Activated CD4-positive, alpha-beta T cell treated with anti-CD3 and anti-CD28 coated beads, Interleukin-10, Interleukin-2, amounts not matched to agents 100 ng/mL and 50 ng/mL, durations not matched to agents 16 hours and 8 hours (primary cell): Measurements from ENCODE around the gene RGS6.
A peak's percentile ranks its signal among the peaks of the same experiment; 100 is the strongest.

Experiments used
- DNase-seq: peaks from one replicate; pipeline ENCODE4 v3.0.0-alpha.2; 2020

The RGS6 gene

DNA sequence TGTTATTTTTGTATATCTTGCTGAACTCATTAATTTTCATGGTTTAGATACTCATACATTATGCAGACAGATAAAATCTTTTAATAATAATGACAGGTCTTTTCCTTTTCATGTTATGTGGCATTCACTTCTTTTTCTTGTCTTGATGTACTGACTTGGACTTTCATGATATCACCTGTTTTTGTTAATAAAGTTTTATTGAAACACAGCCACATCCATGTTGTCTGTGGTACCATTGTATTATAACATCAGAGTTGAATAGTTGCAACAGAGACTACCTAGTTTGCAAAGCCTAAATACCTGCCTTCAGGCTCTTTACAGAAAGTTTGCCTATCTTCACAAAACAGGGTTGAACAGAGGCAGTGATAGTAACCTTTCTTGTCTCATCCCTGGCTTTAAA is 85.1 kb downstream of the RGS6 start:
- DNase-seq, result no peak

DNA sequence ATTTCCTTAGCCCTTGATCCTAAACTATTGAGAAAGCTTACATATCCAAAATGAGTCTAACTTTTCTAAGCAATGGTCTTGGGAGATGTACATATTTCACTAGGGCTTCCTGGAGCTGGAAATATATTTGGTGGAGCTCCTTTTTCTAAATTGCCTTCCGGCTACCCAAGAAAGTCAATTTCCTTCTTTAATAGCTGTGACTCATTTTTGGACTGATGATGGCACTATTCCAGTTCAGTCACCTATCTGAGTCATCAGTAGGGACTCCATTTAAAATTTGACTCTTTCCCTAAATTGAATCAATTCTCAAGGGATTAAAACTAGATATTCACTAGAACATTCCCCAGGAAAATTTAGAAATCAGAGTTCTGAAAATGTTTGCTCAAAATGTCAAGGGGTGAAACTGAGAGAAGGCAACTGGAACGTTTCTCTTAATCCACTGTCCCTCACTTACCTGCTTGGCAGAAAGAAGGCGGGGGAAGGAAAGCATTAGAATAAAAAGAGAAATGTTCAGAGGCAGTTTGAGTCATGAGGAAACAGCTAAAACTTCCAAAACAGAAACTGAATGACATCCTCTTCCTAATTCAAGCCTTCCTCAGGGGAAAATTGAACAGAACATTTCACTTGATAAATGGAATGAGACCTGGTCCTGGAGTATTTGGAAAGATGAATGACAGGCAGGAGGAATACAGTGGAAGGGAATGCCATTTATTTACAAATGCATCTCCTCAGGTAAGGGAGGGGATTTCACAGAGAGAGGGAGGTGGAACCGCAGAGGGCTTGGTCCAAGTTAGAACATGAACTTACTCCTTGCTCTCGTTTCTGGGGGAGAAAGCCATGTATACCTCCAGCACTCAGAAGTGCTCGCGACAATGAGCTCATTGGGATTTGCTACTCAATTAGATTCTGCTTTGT is 91.2 kb downstream of the RGS6 start:
- peak; percentile 16 for DNase-seq

DNA sequence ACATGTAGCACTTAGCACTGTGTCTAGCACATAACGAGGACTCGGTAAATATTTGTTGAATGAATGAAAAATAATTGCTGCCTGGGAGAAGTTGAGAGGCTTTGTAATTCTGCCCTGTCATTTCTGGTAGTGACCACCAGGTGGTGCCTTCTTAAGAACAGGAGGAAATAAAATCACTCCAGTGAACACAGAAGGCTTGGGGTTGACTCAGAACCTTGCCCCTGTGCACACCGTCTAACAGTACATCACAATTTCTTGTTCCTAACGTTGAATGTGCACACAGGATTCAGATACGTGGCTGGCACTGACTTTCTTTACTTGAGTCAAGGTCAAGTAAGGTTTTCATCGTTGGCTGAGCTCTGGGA is 91.8 kb downstream of the RGS6 start:
- DNase-seq, result peak; percentile 75

GRCh38 chr14:72024504-72024903 is 92.3 kb downstream of the RGS6 start:
- peak; percentile 39 for DNase-seq

DNA sequence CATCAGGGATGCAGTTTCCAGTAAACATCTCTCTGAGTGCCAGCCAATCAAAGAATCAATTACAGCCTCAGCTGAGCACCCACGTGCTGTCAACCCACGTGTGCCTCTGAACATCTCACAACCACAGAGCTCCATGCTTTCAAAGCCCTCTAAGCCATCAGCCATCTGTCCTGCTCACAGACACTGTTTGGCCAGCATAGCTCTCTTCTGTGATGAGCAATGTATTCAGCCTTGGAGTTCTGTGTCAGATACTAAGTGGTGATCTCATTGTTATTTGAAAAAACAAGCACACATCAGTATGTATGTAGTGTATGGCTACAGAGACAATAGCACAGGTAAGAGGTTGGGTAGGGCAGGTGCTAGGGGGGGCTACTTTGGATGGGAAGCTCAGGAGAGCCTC is 94.3 kb downstream of the RGS6 start:
- no peak for DNase-seq

DNA sequence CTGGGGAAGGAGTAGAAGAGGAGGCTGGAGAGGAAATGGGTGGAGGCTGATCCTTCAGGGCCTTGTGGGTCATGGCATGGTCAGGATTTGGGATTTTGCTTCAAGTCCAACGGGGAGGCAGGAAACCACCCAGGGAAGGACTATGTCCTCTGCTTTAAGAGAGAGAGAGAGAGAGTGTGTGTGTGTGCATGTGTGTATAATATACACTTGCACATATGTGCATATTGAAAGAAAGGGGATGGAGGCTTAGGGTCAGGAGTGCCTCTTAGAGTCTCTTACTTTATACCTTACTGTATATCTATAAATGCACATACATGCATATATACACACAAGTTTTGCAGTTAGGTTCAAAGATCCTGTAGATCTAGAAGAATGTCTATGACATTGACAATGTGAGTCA is 94.8 kb downstream of the RGS6 start:
- no peak for DNase-seq

DNA sequence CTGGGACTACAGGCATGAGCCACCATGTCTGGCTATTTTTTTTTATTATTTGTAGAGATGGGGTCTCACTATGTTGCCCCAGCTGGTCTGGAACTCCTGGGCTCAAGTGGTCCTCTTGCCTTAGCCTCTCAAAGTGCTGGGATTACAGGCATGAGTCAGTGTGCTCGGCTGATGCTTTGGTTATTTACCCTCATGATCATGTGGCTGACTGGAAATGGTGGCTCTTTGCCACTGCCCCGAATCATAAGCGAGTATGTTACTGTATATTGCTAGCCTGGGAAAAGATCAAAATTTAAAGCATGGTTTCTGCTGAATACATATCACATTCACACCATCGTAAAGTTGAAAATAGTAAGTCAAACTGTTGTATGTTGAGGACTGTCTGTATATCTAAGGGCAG is 101.1 kb downstream of the RGS6 start:
- DNase-seq, result no peak

DNA sequence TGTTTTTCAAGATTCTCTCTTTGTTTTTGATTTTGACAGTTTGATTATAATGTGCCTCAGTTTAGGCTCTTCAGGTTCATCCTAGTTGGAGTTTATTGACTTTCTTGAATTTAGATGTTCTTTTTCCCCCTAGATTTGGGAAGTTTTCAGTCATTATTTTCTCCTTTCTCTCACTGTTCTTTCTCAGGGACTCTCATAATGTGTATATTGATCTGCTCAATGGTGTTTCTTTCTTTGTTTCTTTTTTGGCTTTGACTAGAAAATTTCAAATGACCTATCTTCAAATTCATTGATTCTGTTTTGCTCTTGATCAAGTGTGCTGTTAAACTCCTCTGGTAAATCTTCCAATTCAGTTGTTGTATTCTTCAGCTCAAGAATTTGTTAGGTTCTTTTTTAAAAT is 108.3 kb downstream of the RGS6 start:
- DNase-seq, result no peak

DNA sequence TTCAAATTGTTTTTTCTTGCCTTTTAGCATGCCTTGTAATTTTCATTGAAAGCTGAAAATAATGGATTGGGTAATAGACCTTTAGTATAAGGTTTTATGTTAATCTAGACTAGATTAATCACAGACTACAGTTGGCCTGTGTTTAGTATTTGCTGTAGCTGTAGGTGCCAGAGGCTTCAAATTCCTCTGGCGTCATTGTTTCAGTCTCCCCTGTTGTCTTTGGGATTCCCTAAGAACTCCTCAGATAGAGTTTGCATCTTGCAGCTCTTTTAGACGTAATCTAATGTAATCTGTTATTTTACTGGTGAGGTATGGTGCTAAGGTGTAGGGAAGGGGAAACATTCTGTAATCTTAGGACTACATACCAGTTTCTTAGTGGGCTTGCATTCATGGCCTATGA is 113.0 kb downstream of the RGS6 start:
- no peak for DNase-seq

DNA sequence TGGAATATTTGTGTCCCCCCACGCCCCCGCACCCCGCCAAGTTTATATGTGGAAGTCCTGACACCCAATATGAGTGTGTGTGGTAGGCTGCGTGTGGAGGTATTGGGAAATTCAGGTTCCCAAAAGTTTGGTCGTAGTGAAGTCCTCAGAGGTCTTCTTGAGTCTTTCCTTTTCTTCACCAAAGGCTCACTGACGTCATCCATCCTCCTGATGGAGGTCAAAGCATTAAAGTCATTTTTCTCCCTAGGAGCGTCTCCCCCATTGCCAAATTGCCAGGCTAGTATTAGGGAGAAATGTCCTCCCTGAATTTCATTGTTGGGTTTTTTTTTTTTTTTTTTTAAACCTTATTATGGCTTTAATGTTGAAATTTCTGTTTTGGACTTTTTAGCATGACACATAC is 113.7 kb downstream of the RGS6 start:
- DNase-seq, result no peak

GRCh38 chr14:72049462-72049861 is 117.2 kb downstream of the RGS6 start:
- DNase-seq, result peak; percentile 93

DNA sequence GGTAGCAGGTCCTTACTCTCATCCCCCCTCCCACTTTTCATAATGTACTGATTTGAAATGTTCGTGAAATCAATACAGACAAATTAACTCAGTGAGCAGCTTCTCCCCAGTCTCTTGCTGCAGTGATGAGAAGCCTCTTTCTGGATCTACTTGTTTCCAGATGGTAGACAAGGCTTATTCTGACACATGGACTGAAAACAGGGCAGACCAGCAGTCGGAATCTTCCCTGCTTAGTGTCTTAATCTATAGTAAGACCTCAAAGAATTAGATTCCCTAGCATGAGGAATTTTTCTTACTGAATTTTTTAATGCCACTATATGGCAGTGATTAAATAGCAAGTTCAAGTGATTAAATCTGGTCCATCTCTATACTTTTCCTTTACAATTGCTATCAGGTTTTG is 120.1 kb downstream of the RGS6 start:
- DNase-seq, result no peak

DNA sequence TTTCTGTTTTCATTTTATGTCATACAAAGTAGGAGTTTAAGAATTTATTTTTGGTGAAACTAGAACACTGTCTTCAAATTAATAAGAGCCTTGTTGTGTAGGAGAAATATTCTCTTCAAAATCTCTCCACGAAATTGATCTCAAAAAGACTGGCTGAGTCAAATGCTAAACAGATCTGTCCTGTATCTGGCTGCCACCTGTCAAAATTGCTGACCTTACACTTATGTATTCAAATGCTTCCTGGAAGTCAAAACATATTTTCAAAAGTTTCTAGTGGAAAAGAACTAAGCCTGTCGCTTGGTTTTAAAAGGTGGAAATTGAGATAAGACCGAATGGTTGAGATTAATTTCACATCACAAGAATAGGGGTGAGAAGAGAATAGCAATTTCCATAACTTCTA is 121.4 kb downstream of the RGS6 start:
- no peak for DNase-seq

DNA sequence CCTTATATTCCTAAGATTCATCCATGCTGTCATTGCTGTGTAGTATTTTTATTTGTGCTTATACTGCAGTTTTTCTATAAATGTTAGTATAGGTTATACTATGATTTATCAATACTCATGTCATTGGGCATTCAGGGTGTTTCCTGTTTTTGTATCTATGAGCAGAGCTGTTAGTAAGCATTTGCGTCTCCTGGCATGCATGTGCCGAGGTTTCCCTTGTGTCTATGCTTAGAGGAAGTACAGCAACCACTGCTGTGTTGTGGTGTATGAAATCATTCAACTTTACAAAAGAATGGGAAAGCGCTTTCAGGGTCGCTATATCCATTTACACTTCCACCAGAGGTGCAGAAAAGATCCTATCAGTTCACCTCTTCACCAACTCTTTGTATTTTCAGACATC is 122.7 kb downstream of the RGS6 start:
- peak; percentile 22 for DNase-seq

GRCh38 chr14:72057701-72058285 is 125.6 kb downstream of the RGS6 start:
- DNase-seq, result no peak

DNA sequence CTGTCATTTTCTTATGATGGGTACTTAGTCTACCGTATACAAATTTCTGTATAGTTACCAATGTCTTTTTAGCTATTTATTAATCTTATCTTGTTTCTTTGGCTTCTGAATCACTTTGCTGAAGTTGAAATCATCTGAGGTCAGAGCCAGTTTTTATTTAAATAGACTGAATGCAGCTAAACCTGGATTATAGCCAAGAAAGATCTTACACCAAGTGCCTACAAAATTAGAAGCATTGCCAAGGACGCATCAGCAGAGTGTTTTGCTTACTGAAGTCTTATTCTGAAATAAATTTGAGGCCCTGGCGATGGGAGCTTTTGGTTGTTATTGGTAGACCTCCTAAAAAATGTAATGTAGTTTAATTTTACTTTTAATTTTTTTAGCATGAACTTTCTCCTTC is 128.2 kb downstream of the RGS6 start:
- DNase-seq, result no peak

DNA sequence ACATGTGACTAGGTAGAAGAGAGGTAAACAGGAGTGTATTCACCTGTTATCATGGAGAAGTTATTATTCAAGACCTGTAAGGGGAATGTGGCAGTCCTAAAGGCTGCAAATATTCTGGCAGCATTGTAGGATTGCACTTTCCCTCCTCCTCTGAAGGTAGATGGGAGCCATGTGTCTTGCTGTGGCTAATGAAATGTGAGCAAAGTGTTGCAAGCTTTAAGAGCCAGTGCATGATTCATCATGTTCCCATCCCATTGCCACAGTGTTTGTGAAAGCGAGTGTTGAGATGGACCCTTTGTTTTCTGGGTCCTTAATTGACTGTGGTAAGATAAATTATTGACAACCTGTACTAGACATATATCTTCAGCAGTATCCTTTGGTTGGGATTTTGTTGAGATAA is 128.7 kb downstream of the RGS6 start:
- DNase-seq, result no peak

GRCh38 chr14:72061718-72062117 is 129.5 kb downstream of the RGS6 start:
- DNase-seq, result no peak

DNA sequence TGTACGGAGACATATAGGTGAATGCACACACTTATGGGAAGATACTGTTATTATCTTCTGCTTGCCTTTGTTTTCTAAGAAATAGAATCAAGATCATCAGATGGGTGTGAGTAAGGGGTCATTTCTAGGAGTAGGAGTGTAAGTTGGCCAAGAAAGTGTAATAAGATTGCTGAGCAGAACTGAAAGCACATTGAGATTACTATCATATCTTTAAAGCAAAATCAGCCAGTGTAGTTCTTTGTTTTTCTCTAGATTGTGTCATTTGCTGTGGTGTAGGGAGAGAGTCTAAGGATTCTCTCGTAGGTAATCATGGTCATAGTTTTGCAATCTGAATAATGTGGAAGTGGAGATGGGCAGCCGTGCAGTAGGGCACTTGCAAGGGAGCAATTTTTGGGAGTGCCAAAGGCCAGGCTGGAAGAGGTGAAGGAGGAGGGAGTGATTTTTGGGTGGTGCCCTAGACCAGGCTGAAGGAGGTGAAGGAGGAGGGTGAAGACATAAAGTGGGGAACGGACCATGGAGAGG is 131.6 kb downstream of the RGS6 start:
- DNase-seq, result no peak

DNA sequence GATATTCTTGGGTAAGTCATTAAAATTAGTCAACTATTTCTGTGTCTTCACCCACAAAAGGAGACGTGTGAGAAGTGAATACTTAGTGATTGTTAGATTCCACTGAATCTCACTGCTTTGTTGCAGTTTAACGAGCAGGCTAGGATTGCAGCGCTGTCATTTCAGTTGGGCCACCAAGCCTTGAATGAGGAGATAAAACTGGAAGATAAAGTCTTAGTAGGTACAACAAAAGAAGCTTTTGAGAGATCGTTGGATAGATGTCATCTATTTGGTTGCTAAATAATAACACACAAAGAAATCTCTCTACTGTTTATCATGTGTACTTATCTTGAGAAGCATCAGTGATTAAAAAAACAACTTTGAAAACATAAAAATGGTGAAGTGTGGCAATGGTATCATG is 132.3 kb downstream of the RGS6 start:
- DNase-seq, result no peak

DNA sequence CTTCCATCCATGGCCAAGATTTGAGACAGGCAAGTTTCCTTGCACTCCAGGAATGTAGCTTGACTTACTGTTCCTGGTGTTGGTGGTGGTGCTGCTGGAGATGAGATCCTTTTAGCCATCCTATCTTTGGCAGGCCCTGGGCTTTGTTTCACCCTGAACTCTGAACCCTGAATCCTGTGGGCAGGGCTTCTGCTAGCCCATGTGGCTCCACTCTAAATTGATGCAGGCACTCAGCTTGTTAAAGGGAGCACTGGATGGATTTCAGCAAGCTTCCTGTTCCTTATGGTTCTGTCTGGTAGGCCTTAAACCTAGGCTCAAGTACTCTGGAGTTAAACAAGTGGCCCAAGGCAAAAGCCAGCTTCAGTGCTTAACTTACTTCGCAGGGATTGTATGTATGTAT is 138.2 kb downstream of the RGS6 start:
- no peak for DNase-seq

DNA sequence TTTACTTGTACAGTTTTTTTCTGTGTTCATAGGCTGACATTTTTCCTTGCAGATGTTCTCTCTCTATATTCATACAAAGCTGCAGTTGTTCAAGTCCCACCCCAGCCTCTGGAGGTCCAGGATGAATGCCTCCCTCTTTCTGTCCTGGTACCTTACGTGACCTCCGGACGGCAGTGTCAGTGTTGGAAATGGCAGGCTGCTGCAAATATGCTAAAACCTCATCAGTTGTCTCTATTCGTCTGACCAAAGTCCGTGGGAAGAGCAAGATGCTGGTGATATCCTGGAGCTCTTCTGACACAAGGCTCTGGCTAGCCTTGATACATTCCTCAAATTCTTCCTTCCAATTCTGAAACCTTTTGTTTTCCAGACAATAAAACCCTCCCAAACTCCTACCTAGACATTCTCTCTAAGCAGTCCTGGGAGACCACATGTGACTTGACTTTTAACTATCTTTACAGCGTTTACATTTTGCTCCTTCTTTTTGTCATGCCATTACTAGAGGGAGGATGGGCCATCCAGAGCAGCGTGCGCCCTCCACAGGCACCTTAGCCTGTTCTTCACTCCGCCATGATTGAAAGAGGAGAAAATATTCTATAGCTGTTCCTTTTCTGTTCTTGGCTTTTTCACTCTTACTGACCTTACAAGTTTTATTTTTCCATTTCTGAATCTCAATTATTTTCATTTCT is 143.6 kb downstream of the RGS6 start:
- no peak for DNase-seq

DNA sequence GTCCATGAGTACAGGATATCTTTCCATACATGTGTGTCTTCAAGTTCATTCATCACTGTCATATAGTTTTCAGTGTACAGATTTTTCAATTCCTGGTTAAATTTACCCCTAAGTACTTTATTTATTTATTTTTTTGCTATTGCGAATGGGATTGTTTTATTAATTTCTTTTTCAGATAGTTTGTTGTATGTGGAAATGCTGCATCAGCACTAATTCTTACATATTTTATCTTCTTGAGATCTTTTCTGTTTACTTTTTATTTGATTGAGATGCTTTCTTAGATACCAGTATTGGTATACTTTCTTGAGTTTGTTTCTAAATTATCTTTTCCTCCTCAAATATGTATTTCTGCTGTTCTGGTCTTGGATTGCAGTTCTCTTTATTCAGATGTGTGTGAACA is 148.9 kb downstream of the RGS6 start:
- no peak for DNase-seq

DNA sequence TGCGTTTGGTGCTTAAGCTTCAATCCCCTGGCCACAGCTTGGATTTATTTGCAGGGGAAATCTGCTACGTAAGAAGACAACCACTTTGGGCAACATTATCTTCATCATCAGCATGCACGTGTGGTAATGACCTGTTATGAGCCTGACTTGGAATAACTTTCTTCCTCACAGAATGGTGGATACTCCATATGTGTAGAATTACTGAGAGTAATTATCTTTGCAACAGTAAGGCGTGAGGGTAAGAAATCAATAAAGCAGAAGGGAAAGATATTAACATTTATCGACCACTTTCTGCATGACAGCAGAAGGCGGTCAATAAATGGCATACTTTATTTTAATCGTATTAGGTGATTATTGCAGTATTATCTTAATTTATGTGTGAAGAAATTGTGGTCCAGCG is 152.7 kb downstream of the RGS6 start:
- no peak for DNase-seq
